Activated CD8-positive, alpha-beta memory T cell treated with anti-CD3 and anti-CD28 coated beads, Interleukin-2, amount 50 U/mL, for 1 hour (primary cell): ENCODE results near the gene EPB41L2.
"Not testable (repeated sequence)": the region's sequence is repeated elsewhere in the genome, so short reads cannot be mapped to it uniquely, and the experiment has no call there.

ENCODE experiments used
- DNase-seq: peaks from one replicate; pipeline ENCODE4 v3.0.0-alpha.2; 2020; ENCODE audit errors: extremely low read depth

EPB41L2 gene

GRCh38 chr6:131036143-131036542 lies 26.9 kb downstream of the EPB41L2 start:
- no peak for DNase-seq

DNA sequence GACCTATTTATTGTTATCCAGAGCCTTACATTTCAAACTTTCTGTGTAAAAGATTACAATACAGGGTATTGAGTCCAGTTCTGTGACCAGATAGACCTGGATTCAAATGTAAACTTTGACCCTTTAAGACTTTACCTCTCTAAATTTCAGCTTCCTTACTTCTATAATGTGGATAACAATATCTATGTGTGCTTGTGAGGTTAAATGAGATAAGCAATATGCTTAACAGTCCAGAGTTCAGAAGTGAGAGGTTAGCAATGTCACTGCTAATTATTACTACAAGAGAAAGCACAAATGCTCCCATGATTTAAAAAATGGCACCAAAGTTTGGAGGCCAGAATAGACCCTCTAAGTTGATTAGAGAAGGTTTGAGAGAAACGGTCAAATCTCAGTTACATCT lies 27.5 kb downstream of the EPB41L2 start:
- DNase-seq, result no peak

- DNase-seq, result no peak
These were observed 29.4 kb downstream of the EPB41L2 start for GRCh38 chr6:131033631-131034030.

DNA sequence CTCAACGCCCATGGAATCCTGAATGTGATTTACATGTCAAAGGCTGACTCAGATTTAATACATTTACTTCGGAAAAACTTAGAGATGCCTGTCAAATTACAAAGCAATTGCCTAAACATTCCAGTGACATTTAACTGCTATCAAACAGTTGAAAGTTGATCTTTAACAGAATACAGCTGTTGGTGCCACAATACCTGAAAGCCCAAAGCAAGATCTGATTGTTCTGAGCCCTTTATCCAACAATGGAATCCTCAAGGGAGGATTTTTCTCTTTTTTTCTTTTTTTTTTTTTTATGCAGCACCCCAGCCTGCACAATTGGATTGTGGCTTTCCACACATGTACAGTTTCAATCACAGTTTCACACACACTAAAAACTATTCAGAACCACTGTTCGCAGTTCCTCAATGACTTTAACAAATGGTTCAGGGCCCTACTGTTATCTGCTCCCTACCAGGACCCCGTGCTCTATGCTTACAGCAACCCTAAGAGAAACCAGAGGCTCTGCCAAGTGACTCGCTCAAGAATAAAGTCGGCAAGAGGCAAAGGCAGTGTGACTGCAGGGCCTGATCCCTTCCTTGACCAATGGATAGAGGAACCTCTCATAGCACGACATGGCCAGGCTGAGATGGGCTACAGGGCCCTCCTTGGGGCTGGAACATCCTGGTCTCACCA lies 33.3 kb downstream of the EPB41L2 start:
- no peak for DNase-seq

DNA sequence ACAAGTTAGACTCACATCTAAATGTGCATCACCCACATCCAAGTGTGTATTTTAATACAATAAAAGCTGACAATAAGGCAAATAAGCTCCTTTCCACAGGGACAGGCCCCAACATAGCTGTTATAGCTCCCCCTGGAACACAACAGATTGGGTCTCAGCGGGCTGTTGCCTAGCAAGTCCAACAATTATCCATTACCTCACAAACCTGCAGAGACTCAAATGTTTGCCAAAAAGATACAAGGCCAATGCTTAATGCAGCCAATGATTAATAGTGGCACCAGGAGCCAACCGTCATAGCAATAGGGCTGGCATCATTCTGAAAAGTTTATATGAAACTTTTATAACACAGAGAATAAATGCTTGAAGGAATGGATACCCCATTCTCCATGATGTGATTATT lies 35.7 kb downstream of the EPB41L2 start:
- DNase-seq, result no peak

GRCh38 chr6:131026243-131026642 lies 36.8 kb downstream of the EPB41L2 start:
- DNase-seq, result no peak

GRCh38 chr6:131024565-131024964 lies 38.5 kb downstream of the EPB41L2 start:
- DNase-seq, result no peak

GRCh38 chr6:131023834-131024504 lies 39.1 kb downstream of the EPB41L2 start:
- DNase-seq, result no peak

GRCh38 chr6:131022691-131023090 lies 40.4 kb downstream of the EPB41L2 start:
- DNase-seq, result no peak

GRCh38 chr6:131017962-131018361 lies 45.1 kb downstream of the EPB41L2 start:
- DNase-seq, result no peak

- DNase-seq, result no peak
These were observed 47.3 kb downstream of the EPB41L2 start for GRCh38 chr6:131015630-131016263.

DNA sequence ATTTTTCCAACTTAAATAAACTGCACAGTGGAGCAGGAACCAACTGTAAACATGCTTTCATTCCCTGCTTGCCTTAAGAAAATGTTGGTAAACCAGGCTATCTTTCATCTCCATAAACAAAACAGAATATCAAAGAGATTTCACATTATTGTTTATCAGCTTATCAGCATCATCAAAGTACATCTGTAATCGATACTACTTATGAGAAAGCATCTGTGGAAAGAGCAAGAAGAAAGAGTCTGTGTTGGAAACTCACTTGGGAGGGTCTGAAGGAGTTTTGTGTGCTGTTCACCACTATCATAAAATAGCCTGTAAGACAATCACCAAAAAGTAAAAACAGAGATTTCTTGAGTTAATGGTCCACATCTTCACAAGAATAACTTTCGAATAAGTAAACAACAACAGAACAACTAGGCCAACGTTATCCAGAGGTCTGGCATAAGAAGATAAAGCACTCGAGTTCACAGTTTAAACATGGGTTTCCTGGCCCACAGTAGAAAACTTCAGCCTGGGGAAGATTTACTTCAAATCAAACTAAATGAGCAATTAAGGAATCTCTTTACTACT lies 47.9 kb downstream of the EPB41L2 start:
- DNase-seq, result no peak

- no peak for DNase-seq
These were observed 48.8 kb downstream of the EPB41L2 start for GRCh38 chr6:131014080-131014776.

DNA sequence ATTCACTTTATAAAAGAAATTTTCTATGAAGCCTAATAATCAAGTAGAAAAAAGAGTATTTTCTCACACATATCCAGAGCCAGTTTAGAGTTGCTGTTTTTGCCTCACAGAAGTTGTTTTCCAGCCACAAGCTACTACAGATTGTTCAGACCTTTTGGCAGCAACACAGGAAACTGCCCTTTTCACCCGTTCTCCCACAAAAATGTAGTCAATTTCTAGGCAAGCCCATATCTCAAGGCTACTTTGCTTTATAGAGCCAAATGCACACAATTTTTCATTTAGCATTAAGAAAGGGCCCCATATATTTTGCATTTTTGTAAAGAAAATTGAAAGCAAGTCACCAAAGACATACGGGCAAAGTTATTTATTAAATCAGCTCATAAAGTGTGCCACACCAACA lies 49.5 kb downstream of the EPB41L2 start:
- DNase-seq, result no peak

GRCh38 chr6:131009790-131010189 lies 53.3 kb downstream of the EPB41L2 start:
- no peak for DNase-seq

GRCh38 chr6:131008965-131009364 lies 54.1 kb downstream of the EPB41L2 start:
- not testable (repeated sequence) for DNase-seq

DNA sequence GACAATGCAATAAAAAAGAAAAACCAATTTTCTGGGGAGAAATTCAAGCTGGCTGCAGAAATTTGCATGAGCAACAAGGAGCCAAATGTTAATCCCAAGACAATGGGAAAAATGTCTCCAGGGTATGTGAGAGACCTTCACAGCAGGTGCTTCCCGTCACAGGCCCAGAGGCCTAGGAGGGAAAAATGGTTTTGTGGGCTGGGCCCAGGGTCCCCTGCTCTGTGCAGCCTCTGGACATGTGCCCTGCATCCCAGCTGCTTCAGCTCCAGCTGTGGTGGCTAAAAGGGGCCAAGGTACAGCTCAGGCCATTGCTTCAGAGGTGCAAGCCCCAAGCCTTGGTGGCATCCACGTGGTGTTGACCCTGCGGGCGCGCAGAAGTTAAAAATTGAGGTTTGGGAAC lies 55.1 kb downstream of the EPB41L2 start:
- DNase-seq, result not testable (repeated sequence)

- DNase-seq, result no peak
These were observed 55.8 kb downstream of the EPB41L2 start for GRCh38 chr6:131007286-131007685.

GRCh38 chr6:131005439-131006016 lies 57.5 kb downstream of the EPB41L2 start:
- DNase-seq, result no peak

DNA sequence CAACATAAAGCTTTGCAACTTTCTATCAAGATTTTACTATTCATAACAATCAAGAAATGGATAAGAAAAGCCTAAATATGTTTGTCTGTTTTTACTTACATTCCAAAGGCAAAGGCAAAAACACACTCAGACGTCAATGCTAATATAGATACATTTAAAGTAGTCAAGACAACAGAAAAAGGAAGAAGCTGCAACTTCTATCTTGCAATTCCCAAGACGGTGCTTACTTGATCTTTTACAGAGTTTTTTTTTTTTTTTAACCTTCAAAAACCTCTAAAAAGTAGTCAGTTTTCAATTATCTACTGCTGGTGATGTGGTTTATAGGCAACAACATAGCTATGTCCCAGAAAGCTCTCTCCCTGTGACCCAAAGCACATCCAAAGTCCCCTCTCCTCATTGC lies 58.1 kb downstream of the EPB41L2 start:
- no peak for DNase-seq

DNA sequence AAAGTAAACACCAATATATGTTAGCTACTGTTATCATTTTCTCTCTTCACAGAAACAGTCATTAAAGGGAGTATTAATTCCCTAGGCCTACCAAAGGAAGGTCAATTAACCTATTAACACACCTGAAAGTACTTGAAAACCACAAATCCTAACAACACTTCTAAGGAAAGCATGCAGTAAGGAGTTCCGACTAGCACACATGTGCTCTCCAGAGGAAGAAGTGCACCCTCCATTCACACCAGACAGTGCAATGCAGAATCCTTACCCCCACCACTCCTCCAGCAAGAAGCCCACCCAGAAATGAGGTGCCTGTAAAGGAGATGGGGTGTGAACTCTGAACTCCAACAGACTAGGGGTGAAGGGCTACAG lies 58.7 kb downstream of the EPB41L2 start:
- DNase-seq, result no peak
